ENCODE results near the gene HYDIN. TPM values are rescaled to one million over a fixed set of nuclear protein-coding genes. Genes with fewer than 3 reads are reported as not detected.
"Not testable (repeated sequence)": the region's sequence is repeated elsewhere in the genome, so short reads cannot be mapped to it uniquely, and the experiment has no call there.

HYDIN gene
- total RNA-seq, 2 experiments from 2014 or later = not detected

- H3K36me3 Mint-ChIP-seq (ENCODE audit: low read depth); CTCF ChIA-PET; H3K27ac Mint-ChIP-seq; H3K4me1 Mint-ChIP-seq; H3K9me3 Mint-ChIP-seq; H3K27me3 Mint-ChIP-seq; DNase-seq; H3K4me3 Mint-ChIP-seq; POLR2A ChIA-PET: not testable (repeated sequence)
These were observed 348.2 kb downstream of the HYDIN start for GRCh38 chr16:70882311-70882710.

- H3K4me3 Mint-ChIP-seq; H3K27ac Mint-ChIP-seq; DNase-seq; CTCF ChIA-PET; H3K27me3 Mint-ChIP-seq; H3K4me1 Mint-ChIP-seq; H3K9me3 Mint-ChIP-seq; H3K36me3 Mint-ChIP-seq (ENCODE audit: low read depth); POLR2A ChIA-PET: not testable (repeated sequence)
These were observed 352.6 kb downstream of the HYDIN start for GRCh38 chr16:70877895-70878294.

GRCh38 chr16:70876442-70876841, 354.1 kb downstream of the HYDIN start:
- POLR2A ChIA-PET; DNase-seq; H3K9me3 Mint-ChIP-seq; H3K4me3 Mint-ChIP-seq; H3K36me3 Mint-ChIP-seq (ENCODE audit: low read depth); H3K27me3 Mint-ChIP-seq; CTCF ChIA-PET; H3K27ac Mint-ChIP-seq; H3K4me1 Mint-ChIP-seq: not testable (repeated sequence)

- H3K36me3 Mint-ChIP-seq (ENCODE audit: low read depth); CTCF ChIA-PET; H3K27ac Mint-ChIP-seq; DNase-seq; H3K4me1 Mint-ChIP-seq; H3K27me3 Mint-ChIP-seq; H3K9me3 Mint-ChIP-seq; H3K4me3 Mint-ChIP-seq; POLR2A ChIA-PET: not testable (repeated sequence)
These were observed 365.8 kb downstream of the HYDIN start for GRCh38 chr16:70864698-70865097.

GRCh38 chr16:70861996-70862395, 368.5 kb downstream of the HYDIN start:
- H3K27ac Mint-ChIP-seq; H3K4me1 Mint-ChIP-seq; H3K9me3 Mint-ChIP-seq; H3K36me3 Mint-ChIP-seq (ENCODE audit: low read depth); DNase-seq; H3K4me3 Mint-ChIP-seq; CTCF ChIA-PET; H3K27me3 Mint-ChIP-seq; POLR2A ChIA-PET: not testable (repeated sequence)

- POLR2A ChIA-PET; H3K36me3 Mint-ChIP-seq (ENCODE audit: low read depth); H3K4me1 Mint-ChIP-seq; H3K27ac Mint-ChIP-seq; H3K9me3 Mint-ChIP-seq; H3K4me3 Mint-ChIP-seq; H3K27me3 Mint-ChIP-seq; DNase-seq; CTCF ChIA-PET: not testable (repeated sequence)
These were observed 379.2 kb downstream of the HYDIN start for GRCh38 chr16:70851299-70851698.

GRCh38 chr16:70823498-70824118, 406.9 kb downstream of the HYDIN start:
- POLR2A ChIA-PET; H3K4me1 Mint-ChIP-seq; H3K27ac Mint-ChIP-seq; DNase-seq; H3K27me3 Mint-ChIP-seq; H3K9me3 Mint-ChIP-seq; H3K4me3 Mint-ChIP-seq; H3K36me3 Mint-ChIP-seq (ENCODE audit: low read depth); CTCF ChIA-PET: not testable (repeated sequence)

GRCh38 chr16:70822734-70823133, 407.8 kb downstream of the HYDIN start:
- CTCF ChIA-PET; DNase-seq; H3K9me3 Mint-ChIP-seq; H3K4me3 Mint-ChIP-seq; H3K27ac Mint-ChIP-seq; H3K27me3 Mint-ChIP-seq; H3K4me1 Mint-ChIP-seq; H3K36me3 Mint-ChIP-seq (ENCODE audit: low read depth); POLR2A ChIA-PET: not testable (repeated sequence)

- H3K27me3 Mint-ChIP-seq; H3K4me3 Mint-ChIP-seq; CTCF ChIA-PET; H3K9me3 Mint-ChIP-seq; H3K27ac Mint-ChIP-seq; H3K36me3 Mint-ChIP-seq (ENCODE audit: low read depth); DNase-seq; POLR2A ChIA-PET; H3K4me1 Mint-ChIP-seq: not testable (repeated sequence)
These were observed 412.4 kb downstream of the HYDIN start for GRCh38 chr16:70818088-70818487.

GRCh38 chr16:70809392-70810060, 421.0 kb downstream of the HYDIN start:
- no peaks in the 10 kb centered on the region for H3K36me3 Mint-ChIP-seq (ENCODE audit: low read depth)
- H3K4me1 Mint-ChIP-seq = peaks cover 16% of the 10 kb centered on the region
- no peak for DNase-seq
- H3K9me3 Mint-ChIP-seq = no peaks in the 10 kb centered on the region
- no peak overlapping the region for H3K4me3 Mint-ChIP-seq
- peaks cover 14% of the 10 kb centered on the region for H3K27me3 Mint-ChIP-seq
- ChIA-PET POLR2A (interaction anchor here (1.6 kb wide), 1 partner anchor 10 kb away, joined by 3 read pairs; no protein-coding TSS in a partner anchor), CTCF (interaction anchor here (0.9 kb wide), 1 partner anchor 38 kb away, joined by 4 read pairs; no protein-coding TSS in a partner anchor)
- H3K27ac Mint-ChIP-seq = no peak overlapping the region

GRCh38 chr16:70808371-70808770, 422.2 kb downstream of the HYDIN start:
- peaks cover 14% of the 10 kb centered on the region for H3K27me3 Mint-ChIP-seq
- peaks cover 2% of the 10 kb centered on the region for H3K9me3 Mint-ChIP-seq
- no peaks in the 10 kb centered on the region for H3K36me3 Mint-ChIP-seq (ENCODE audit: low read depth)
- DNase-seq = no peak
- CTCF ChIA-PET = interaction anchor here (1.0 kb wide), 1 partner anchor 37 kb away, joined by 3 read pairs; no protein-coding TSS in a partner anchor
- POLR2A ChIA-PET = interaction anchor here (1.0 kb wide), 1 partner anchor 9 kb away, joined by 3 read pairs; no protein-coding TSS in a partner anchor
- peaks cover 24% of the 10 kb centered on the region for H3K4me1 Mint-ChIP-seq
- H3K4me3 Mint-ChIP-seq = no peak overlapping the region
- H3K27ac Mint-ChIP-seq = no peak overlapping the region

GRCh38 chr16:70805787-70806186, 424.7 kb downstream of the HYDIN start:
- Mint-ChIP-seq H3K4me3 (no peak overlapping the region), H3K27me3 (peaks cover 14% of the 10 kb centered on the region), H3K4me1 (peaks cover 34% of the 10 kb centered on the region), H3K9me3 (peaks cover 2% of the 10 kb centered on the region), H3K27ac (no peak overlapping the region), H3K36me3 (ENCODE audit: low read depth) (no peaks in the 10 kb centered on the region)
- DNase-seq = no peak
- ChIA-PET POLR2A (no interaction called here), CTCF (no interaction called here)

GRCh38 chr16:70805380-70805779, 425.1 kb downstream of the HYDIN start:
- Mint-ChIP-seq H3K36me3 (ENCODE audit: low read depth) (no peaks in the 10 kb centered on the region), H3K9me3 (peaks cover 2% of the 10 kb centered on the region), H3K27me3 (peaks cover 14% of the 10 kb centered on the region), H3K4me3 (no peak overlapping the region), H3K27ac (peak overlapping the region; percentile 82), H3K4me1 (peaks cover 36% of the 10 kb centered on the region)
- ChIA-PET POLR2A (interaction anchor here (1.0 kb wide), 1 partner anchor 483 kb away, joined by 3 read pairs; no protein-coding TSS in a partner anchor), CTCF (no interaction called here)
- no peak for DNase-seq

GRCh38 chr16:70804734-70805169, 425.8 kb downstream of the HYDIN start:
- H3K4me3 Mint-ChIP-seq = no peak overlapping the region
- no peaks in the 10 kb centered on the region for H3K36me3 Mint-ChIP-seq (ENCODE audit: low read depth)
- H3K9me3 Mint-ChIP-seq = peaks cover 2% of the 10 kb centered on the region
- ChIA-PET CTCF (interaction anchor here (2.0 kb wide), 1 partner anchor 507 kb away, joined by 4 read pairs; no protein-coding TSS in a partner anchor), POLR2A (interaction anchor here (0.6 to 1.0 kb wide), 2 partner anchors 483 to 683 kb away, joined by 3 read pairs; no protein-coding TSS in a partner anchor)
- H3K4me1 Mint-ChIP-seq = peaks cover 42% of the 10 kb centered on the region
- H3K27ac Mint-ChIP-seq = peak overlapping the region; percentile 82
- peaks cover 9% of the 10 kb centered on the region for H3K27me3 Mint-ChIP-seq
- DNase-seq = no peak

Measured in activated CD4-positive, alpha-beta memory T cell treated with anti-CD3 and anti-CD28 coated beads, Interleukin-2, amount 10 ng/mL, durations not matched to agents 7 days and 5 days (primary cell).